PC-9 (cell line): ENCODE data around the gene NHS.

ENCODE experiments used
- EZH2 ChIP-seq: fragments of 200-600 bp; sonication (generic); IDR thresholded peaks from 2 replicates; pipeline ENCODE4 v1.8.0; 2017; ENCODE audit warnings: antibody characterized with exemption, low read depth
- TF ChIP-seq, protein P1 (sequence below): fragments of 200-600 bp; sonication (generic); conservative IDR thresholded peaks from 2 replicates; pipeline ENCODE4 v1.6.1; 2017; ENCODE audit warnings: mixed run types, antibody characterized with exemption, mild to moderate bottlenecking, moderate library complexity

DNA sequence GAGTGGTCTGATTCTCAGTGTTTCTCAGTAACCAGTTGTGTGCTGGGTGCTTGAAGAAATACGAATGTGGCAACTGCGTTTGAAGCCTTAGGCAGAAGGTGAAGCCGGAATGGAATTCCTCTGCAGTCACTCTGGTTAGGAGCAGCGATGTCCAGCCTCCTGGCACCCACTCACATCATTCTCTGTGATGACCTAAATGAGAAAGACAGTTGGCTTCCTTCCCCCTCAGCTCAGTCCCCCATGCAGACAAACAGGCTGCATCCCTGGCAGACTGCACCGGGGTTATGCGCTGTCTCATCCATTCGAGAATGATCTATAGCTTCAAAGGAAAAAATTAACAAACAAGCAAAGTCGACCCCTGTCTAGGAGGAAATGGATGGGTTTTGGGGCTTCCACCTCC lies 192.2 kb downstream of the NHS start:
- TF ChIP-seq, protein P1, sequence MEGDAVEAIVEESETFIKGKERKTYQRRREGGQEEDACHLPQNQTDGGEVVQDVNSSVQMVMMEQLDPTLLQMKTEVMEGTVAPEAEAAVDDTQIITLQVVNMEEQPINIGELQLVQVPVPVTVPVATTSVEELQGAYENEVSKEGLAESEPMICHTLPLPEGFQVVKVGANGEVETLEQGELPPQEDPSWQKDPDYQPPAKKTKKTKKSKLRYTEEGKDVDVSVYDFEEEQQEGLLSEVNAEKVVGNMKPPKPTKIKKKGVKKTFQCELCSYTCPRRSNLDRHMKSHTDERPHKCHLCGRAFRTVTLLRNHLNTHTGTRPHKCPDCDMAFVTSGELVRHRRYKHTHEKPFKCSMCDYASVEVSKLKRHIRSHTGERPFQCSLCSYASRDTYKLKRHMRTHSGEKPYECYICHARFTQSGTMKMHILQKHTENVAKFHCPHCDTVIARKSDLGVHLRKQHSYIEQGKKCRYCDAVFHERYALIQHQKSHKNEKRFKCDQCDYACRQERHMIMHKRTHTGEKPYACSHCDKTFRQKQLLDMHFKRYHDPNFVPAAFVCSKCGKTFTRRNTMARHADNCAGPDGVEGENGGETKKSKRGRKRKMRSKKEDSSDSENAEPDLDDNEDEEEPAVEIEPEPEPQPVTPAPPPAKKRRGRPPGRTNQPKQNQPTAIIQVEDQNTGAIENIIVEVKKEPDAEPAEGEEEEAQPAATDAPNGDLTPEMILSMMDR = no peak
- no peak for TF ChIP-seq EZH2
